ENCODE data around the gene C10orf71. TPM values are rescaled to one million over a fixed set of nuclear protein-coding genes. Genes with fewer than 3 reads are reported as not detected.

Gene C10orf71
- polyA plus RNA-seq, 10 donors, result 12.0 to 40.0 (median 28.3) TPM

DNA sequence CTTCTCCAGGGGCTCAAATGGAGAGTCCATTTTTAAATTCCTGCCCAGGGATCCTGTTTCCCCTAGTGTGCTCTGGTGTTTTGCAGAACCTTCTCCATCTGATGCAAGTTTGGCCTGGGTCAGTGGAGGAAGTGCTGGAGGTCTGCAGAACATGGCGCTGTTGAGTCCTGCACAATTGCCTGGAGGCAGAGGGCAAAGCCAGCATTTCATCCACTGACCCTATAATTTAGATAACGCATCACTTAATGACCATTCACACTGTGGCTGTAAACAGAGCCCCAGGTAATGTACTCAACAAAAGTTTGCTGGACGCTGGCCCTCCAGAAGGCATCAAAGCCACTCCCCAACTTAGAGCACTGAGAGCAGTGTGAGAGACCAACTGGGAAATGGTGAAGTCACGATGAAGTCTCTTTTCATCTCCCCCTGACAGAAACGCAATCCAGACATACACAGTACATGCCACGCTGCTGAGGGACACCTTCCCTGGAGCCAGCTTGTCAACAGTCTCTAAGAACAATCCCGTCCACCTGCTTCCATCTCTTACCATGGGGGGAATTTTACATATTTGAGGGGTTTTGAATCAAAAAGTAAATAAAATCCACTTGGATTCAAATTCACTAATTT lies 13.4 kb downstream of the C10orf71 start:
- DNase-seq, result no peak

DNA sequence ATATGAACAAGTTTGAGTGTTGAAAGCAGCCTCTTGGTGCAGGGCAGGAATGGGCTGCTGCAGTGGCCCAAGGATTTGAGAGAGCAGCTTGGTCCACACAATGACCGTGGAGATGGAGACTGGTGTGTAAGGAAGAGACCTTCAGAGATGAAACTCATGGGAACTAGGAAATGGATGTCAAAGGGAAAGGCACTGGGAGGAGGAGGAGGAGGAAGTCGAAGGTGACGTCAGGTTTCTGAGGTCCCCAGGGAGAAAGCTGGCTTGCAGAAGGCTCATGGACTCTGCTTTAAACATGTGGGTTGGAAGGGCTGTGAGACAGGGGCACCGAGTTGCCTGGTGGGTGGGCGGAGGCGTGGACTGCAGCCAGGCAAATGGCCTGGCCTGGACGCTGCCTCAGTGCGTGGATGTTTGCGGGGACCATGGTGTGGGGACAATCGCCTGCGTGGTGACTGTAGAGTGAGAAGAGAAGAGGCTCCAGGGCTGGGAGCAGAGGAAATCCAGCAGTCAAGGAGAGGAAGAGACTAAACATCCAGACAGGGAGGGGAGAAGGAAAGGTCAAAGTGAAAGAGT lies 14.6 kb downstream of the C10orf71 start:
- no peak for DNase-seq

DNA sequence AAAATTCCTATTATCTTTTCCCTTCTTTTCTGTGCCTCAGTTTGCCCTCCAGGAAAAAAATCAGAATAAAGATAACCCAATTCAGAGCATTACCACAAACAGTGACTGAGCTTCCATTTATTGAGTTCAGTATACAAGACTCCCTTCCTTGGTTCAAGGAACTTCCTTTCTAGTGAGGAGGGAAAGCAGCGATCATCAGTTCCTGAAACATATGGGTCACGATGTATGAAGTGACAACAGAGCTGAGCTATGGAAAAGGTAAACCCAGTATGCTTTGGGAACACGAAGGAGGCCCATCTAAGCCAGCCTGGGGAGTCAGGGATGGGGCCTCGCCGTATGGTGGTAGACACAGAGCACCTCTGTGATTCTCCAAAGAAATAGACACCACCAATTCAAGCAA lies 15.8 kb downstream of the C10orf71 start:
- no peak for DNase-seq

DNA sequence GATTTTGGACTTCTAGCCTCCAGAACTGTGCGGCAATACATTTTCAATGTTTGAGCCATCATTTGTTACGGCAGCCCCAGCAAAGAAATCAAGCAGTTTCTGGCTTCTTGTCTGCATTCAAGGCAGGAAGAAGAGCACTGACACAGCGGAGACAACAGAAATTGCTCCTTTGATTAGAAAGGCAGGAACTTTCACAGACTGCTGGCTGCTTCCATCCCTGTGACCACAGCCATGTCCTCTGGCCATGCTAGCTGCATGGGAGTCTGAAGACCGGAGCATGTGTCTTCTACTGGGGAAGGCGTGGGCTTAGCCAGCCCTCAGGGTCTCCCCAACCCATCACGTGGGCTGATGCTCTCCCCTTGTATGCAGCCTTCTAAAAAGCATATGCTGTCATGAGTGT lies 19.1 kb downstream of the C10orf71 start:
- DNase-seq, result no peak

DNA sequence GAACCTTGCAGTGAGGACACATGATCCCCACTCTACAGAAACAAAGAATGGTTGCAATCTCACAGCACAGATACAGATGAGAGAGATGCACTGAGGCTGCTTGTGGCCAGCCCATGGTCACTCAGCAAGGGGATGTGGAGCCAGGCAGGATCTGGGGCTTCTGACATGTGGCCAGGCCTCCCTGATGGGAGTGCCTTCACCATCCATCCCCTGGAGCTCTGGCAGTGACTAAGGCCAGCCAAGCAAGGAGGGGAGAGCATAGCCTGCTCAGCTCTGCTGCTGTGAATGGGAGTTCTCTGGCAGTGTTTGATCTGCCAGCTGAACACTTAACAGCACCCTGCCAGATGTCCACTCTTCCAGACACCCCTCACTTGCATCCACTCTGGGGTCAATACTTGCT lies 19.8 kb downstream of the C10orf71 start:
- DNase-seq, result no peak

DNA sequence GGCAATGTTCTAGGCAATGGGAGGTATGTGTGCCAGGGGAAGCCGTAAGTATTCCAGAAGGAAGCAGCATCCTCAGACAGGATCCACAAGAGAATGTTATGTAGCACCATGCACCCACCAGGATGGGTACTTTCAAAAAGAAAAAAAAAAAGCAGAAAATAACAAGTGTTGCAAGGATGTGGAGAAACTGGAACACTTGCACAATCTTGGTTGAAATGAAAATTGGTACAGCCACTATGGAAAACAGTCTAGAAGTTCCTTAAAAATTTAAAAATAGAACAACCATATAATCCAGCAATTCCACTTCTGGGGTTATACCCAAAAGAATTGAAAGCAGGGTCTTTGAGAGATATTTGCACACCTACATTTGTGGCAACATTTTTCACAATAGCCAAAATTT lies 20.2 kb downstream of the C10orf71 start:
- no peak for DNase-seq

DNA sequence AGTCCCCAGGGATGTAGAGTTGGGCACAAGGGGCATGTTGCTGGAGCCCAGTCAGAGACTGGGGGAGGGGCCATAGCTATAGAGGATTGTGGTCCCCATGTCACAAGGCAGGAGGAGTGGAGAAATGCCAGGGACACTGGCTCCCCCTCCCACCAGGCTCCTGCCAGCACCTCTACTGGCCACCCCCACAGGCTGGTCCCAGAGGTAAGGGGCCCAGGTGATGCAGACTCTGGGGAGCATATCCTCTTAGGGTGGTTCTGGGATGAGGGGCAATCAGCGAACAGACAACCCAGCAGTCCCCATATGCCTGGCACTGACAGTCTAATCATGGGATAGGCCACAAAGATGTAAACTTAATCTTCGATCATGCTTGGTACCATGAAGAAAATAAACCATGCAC lies 21.2 kb downstream of the C10orf71 start:
- no peak for DNase-seq

DNA sequence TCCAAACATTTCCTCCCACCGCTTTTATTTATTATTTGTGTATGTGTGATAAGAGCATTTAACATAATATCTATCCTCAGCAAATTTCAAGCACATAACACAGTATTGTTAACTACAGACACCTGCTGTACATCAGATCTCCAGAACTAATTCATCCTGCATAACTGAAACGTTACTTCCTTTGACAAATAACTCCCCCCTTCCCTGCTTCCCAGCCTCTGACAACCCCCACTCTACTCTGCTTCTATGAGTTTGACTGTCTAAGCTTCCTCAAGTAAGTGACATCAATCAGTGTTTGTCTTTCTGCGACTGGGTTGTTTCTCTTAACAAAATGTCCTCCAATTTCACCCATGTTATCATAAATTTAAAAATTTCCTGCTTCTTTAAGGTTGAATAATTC lies 22.1 kb downstream of the C10orf71 start:
- no peak for DNase-seq

DNA sequence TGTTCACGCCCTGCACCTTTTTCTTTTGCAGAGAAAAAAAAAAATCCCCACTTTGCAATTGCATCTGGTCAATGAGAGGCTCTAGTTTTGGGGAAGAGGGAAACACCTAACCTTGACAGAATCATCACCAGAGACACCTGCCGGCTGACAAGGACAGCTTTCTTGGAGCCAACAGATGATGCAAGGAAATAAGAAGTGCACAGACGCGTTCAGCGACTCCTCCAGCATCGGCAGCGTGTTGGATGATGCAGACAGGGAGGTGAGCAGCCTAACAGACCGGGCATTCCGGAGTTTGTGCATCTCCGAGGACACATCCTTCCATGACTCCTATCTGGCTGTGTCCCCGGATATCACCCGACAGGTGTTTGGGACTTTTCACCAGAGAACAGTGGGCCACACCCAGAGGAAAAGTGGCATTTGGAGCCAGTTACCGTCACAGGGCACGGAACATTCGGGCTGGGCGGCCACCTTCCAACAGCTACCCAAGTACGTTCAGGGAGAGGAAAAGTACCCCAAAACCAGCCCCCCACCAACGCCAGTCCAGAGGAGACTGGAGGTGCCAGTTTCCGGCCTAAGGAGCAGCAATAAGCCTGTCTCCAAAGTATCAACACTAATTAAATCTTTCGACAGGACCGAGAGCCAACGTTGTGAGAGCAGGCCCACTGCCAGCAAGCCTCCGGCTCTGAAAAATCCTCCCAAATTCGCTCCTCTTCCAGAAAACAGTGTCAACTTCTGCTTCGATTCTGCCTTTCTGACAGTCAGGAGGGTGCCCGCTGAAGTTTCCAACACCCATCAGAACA lies 23.6 kb downstream of the C10orf71 start:
- DNase-seq, result no peak

DNA sequence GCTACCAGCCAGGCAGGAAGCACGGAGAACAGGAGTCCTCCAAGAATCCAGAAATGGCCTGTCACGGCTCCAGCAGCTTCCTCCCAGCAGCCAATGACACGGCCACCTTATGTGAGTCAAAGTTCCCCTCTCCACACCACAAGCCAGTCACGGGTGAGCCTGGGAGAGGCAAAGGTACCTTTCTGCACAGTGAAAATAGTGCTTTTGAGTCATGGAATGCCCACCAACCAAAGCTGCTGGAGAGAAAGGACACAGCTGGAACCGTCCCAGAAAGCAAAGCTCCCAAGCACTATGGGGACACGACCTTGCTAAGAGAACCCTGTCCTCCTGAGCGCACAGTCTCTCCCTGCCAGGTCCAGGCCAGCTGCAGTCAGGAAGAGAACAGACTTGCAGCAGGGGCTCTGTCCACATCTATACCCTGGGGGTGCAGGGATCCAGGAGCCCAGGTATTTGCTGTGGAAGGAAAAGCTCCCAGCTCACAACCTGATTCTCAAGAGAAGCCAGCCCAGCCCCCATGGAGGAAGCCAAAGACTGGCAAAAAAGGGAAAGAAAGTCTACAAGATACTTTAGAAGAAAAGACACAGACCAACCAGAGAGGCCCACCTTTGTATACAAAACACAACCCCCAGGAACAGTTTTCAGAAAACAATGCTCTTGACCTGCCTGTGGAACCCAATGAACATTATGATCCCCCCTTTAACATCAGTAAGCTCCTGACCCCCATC lies 24.4 kb downstream of the C10orf71 start:
- DNase-seq, result no peak

DNA sequence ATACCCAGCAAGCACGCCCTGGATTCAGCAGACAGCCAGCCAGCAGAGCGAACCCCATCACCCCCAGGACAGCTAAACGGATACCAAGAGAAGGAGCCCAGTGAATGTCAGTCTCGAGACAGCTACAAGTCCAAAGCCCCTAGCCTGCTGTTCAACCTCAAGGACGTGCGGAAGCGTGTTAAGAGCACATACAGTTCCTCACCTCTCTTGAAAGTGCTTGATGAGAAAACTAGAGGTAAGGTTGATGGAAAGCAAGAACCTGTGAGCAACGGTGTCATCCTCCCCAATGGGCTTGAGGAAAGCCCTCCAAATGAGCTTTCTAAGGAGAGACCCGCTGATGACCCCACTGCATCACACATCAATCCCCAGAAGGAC lies 24.9 kb downstream of the C10orf71 start:
- no peak for DNase-seq

DNA sequence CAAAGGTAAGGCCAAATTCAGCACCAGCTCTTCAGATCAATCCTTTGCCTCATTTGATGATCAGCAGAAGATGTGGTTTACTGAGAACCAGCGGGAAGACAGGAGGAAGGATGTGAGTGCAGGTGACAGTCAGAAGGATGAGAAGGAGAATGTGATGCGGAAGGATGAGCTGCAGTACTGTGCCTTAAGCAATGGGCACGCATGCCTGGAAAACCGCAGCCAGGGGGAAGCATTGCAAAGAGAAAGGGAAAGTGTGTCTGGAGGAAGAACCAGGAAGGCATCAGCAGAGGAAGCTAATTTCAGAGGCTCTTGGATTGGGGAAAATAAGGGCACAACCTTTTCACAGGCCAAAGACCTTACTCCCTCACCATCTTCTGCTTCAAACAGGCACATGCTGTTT lies 25.7 kb downstream of the C10orf71 start:
- no peak for DNase-seq

DNA sequence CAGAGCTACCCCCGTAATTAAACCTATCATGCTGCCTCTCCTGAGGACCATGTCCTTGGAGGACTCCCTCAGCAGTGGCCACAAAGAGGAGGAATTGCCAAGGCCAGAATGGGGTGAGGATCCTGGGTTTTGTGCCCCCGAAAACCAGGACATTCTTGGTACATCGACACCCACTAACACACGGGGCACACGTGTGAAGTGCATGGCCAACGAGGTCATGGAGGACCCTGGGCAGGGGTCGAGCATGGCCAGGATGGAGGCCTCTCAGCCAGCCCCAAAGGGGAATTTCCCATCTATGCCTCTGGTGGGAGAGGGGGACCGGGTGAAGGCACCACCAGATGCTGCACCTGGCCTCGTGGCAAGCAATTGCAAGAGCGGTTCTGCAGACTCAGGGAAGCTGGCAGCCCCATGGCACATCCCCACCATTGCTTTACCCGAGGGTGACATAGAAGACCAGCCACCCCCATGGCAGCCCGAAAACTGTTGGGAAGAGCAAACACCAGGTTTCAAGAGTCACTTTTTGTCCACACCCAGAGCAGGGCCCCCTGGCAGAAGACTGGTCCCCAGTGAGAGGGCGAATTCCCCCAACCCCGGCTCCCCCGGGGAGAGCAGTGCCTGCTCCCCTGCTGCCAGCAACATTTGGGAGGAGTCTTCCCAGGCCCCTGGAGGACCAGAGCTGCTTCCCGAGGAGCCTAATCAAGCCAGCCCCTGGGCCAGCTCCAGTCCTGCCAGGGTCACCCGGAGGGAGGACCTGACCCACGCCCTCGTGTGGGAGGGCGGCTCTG lies 26.4 kb downstream of the C10orf71 start:
- no peak for DNase-seq

DNA sequence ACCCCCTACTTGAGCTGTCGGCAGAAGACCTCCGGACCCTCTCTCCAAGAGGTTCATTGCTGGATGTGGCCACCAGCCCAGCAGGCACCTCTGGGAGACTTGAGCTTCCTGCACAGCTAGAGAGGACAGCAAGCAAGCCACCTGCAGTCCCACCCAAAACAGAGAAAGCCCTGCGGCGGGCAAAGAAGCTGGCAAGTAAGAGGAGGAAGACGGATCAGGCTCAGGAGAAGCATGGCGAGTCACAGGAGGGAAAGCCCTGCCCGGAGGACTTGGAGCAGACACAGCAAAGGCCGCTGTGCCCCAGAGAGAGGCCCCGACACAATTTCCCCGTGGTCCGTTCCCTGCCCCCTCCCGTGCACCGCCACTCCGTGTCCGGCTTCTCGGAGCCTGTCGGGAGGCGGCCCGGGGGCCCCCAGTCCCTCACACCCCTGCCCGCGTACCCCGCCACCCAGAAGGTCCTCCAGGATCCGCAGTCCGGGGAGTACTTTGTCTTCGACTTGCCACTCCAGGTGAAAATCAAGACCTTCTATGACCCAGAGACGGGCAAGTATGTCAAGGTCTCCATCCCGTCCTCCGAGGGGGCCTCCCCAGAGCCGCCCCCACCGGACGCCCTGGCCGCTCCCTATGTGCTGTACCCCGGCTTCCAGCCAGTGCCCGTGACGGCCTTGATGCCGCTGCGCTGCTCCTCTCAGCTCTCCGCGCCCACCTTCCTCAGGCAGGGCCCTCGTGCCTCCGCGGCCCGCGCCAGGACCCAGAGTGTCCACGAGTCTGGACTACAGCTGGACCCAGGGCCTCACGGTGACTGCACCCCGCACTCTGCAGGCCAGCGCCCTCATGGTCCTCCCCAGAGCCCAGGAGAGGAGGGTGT lies 27.2 kb downstream of the C10orf71 start:
- DNase-seq, result no peak

DNA sequence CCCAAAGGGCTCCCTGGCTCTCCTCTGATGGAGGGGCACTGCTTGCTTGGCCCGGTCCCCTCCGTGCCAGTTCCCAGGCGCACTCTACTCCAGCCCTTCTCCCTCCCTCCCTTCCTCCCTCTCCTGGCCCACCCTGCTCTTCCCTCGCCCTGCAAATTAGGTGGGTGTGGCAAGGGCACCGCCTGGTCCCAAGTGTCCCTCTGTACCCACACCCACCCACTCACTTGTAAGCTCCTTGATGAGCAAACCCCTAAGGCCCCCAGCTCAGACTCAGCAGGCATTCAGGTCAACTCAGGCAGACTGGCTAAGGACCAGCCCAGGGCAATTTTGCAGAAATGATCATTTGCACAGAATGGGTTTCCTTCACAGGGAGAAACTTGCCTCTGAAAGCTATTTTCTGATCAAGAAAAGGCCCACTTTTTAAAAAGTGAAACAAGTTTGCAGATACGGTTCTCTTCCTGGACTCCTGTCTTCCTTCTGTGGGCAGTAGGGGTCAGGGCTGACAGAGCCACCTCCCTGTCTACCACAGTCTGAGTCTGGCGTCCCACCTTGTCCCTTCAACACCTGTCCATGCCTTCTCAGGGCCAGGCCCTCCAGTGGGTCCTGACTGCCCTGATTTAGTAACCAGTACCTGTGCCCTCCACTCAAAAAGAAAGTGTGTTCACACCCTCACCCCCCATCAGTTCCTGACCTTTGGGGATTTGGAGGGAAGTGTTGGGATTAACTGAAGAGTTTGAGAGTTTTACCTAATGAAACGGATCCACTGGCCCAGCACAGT lies 28.3 kb downstream of the C10orf71 start:
- DNase-seq, result no peak

DNA sequence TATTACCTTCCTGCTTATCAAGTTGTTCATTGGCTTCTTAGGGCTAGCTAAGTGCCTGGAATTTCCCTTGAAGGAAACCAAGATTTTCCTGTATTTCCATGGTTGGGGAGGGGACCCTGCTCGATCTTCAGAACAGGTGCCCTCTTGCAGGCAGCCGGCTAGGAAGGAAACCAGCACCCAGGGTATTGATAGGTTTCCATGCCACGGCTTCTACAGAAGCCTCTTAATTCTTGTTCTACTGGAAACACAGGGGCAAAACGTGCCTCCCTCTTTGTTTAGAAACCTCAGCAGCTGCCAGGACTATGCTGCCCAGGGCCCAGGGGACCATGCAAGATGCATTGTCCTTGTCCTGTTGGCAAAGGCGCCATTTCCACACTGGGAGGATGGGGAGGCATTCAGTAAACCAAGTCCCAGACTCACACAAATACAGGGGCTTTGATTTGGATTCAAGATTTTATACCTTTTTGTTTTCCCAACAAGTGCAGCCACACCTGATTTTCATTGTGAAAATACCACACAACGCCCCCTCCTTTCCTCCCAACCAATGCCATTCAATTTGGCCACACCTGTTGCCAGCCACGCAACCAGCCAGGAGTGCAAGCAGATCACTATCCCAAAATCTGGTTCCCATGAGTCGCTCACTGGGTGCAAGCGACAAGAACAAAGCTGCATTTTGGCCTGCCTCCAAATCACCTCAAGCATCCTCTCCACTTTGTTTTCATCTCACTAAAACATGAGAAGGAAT lies 29.6 kb downstream of the C10orf71 start:
- no peak for DNase-seq

DNA sequence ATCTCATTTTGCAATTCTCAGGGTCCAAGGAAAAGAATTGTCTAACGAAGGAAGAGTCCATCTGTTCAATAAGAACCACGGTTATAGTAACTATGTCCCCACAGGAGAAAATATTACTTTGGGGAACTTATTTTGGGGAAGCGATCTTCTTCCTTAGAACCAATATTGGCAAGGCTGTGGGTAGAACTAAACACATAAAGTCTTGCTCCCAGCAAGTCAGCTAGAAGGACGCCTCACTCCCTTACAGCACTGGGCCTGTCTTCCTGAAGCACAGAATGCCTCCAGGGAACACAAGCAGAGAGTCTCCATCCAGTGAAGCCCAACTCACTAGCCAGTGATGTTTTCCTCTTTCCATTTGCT lies 30.2 kb downstream of the C10orf71 start:
- DNase-seq, result no peak

DNA sequence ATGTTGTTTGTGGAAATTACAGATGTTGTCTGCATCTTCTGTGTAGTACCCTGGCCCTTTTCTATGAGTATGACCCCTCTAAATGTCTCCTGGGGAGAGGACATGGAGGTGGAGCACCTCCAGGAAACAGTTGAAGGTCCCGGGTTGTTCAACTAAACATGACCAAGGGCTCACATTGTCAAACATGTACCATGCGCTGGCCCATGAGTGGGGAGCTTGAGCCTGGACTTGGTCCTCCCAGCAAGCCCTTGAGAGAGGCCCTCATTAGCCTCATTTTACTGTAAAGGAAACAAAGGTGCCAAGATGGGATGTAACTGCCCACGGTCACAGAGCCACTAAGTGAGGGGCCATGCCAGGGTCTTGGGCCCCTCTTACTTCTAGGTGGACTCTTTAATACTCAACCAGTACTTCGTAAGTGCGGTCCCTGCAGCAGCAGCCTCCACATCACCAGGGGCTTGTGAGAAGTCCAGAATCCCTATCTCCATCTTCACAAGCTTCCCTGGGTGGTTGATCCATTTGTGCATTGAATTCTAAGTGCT lies 31.2 kb downstream of the C10orf71 start:
- no peak for DNase-seq

DNA sequence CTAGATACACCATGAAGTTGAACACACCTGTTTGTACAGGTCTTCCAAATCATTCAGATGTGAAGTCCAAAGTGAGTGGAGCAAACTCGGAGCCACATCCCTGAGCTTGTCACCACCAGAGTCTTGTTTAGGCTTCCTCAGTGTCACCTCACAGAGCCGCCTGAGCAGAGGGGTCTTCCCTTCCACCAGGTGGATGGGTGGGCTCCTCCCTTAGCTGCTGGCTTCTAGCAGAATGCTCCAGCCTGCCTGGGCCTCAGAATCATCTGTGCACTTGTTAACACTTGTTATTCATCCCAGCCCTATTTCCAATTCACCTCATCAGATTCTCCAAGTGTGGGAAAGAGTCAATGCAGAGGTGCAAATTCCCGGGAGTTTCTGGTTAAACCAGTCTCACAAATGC lies 32.5 kb downstream of the C10orf71 start:
- DNase-seq, result no peak
